GM12872 (cell line): ENCODE measurements around the gene BMERB1.

Source experiments
- CTCF ChIP-seq: IDR thresholded peaks from 3 replicates; pipeline ENCODE4 v1.5.1; 2011; ENCODE audit warnings: low read depth, mild to moderate bottlenecking, low read length, moderate library complexity; ENCODE audit not compliant: insufficient read depth

BMERB1 gene

GRCh38 chr16:15524966-15525365, 90.6 kb downstream of the BMERB1 start:
- TF ChIP-seq CTCF, result no peak

- TF ChIP-seq CTCF, result no peak
Observed at GRCh38 chr16:15526097-15526496, 91.7 kb downstream of the BMERB1 start.

GRCh38 chr16:15526731-15527130, 92.3 kb downstream of the BMERB1 start:
- TF ChIP-seq CTCF, result no peak

GRCh38 chr16:15529673-15530072, 95.3 kb downstream of the BMERB1 start:
- no peak for TF ChIP-seq CTCF

GRCh38 chr16:15530085-15530484, 95.7 kb downstream of the BMERB1 start:
- no peak for TF ChIP-seq CTCF

GRCh38 chr16:15532825-15533224, 98.4 kb downstream of the BMERB1 start:
- no peak for TF ChIP-seq CTCF

GRCh38 chr16:15533386-15533785, 99.0 kb downstream of the BMERB1 start:
- no peak for TF ChIP-seq CTCF

GRCh38 chr16:15535772-15536171, 101.4 kb downstream of the BMERB1 start:
- no peak for TF ChIP-seq CTCF
